Activated CD8-positive, alpha-beta memory T cell treated with anti-CD3 and anti-CD28 coated beads, Interleukin-2, amount 50 U/mL, for 1 hour (primary cell): ENCODE results near the gene POU3F3.

Experiments used
- DNase-seq: peaks from one replicate; pipeline ENCODE4 v3.0.0-alpha.2; 2020; ENCODE audit errors: extremely low read depth

The POU3F3 gene

DNA sequence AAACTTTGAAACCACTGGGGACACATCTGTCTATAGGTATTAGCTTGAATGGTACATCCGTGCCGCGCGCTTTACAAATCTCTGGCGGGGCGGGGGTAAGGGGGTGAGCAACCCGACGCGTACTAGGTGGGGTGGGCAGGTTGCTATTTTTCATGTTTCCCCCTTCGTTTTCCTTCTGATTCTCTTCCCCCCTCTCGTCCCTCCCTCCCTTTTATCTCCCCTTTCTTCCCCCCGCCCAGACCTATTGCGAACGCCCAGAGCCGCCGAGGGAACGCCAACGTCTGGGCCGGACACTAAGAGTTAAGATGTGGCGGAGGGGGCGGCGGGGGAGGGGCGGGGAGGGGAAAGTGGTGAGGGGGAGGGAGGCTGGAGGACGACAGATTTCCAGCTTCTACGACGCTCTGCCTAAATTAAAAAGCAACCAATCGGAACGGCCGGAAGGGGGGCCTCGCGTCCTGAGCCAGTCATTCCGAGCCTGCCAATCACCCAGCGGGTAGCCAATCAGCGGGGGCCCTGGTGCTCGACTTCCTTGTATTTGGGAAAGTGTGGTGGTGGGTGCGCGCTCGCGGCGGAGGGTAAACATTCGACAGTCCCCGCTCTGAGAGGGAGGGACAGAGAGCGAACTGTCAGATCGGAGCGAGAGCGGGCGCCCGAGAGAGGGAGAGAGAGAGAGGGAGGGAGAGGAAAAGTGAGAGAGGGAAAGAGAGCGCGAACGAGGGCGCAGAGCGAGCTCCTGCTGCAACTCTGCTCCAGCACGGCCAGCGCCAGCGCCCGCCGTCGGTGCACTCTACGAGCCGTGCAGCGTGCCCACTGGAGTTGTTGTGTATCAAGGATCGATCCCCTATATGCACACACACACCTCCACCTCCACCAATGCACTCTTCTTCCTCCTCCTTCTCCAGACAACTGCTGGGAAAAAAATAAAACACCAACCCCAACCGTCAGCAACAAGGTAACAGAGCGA is at the start of gene POU3F3:
Gene POU3F3 (plus strand): TSS at position 582 of the 964 bp plus-strand sequence. CDS start 1,396 bp downstream, outside the sequence.
- DNase-seq, result no peak

GRCh38 chr2:104804148-104804890 is 49.6 kb upstream of the POU3F3 start:
- no peak for DNase-seq

GRCh38 chr2:104812286-104812685 is 41.6 kb upstream of the POU3F3 start:
- DNase-seq, result no peak

- DNase-seq, result no peak
Measured at GRCh38 chr2:104816143-104816542, 37.8 kb upstream of the POU3F3 start.

DNA sequence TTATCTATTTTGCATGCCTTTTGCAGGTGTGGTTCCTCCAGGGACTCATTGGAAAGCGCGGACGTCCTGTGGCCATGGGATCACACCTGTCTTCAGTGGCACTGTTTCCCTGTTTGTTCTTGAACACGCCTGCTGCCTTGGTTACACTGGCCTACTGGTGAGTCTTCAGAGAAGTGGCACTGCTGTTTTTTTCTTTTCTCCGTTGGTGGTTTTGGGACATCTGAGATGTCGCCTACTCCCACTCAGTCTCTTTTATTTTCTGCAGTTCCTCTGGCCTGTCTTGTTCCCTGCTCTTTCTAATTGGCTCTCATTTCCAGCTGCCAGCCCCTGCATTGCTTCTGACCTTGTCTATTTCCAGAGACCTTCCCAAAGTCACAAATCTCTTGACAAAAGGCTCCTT is 35.7 kb upstream of the POU3F3 start:
- no peak for DNase-seq

- DNase-seq, result no peak
Measured at GRCh38 chr2:104820126-104820525, 33.8 kb upstream of the POU3F3 start.

DNA sequence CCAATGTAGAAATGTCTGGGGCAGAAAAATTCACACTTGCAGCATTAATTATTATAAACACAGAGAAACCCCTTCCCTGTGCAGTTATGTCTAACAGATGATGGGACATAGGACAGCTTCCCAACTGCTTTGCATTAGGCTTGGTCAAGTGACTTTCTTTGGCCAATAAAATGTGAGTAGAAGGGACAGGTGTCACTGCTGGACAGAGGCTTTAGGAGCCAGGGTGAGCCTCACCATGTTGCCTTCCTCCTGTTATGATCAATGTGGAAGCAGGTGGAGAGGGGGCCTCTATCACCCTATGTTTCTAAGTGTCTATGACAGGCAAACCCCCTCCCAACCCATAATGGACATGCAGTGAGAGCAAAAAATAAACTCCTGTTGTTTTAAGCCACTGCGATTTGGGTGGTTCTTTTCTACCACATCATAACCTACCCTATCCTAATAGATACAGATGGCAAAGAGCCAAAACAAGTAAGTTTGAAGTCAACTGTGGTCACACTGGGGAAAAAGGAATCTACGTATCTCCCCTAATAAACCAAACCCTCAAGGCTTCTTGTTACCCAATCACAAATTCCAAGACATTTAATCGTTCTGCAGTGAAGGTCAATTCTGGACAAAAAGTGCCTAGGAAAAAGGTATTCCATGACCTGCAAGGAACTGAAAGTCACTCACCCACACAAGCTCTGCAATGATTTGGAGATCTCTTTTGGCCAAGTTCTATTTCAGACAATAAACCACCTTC is 28.6 kb upstream of the POU3F3 start:
- DNase-seq, result no peak

GRCh38 chr2:104826016-104826415 is 27.9 kb upstream of the POU3F3 start:
- no peak for DNase-seq

GRCh38 chr2:104831742-104832141 is 22.2 kb upstream of the POU3F3 start:
- DNase-seq, result no peak

GRCh38 chr2:104834431-104835153 is 19.3 kb upstream of the POU3F3 start:
- DNase-seq, result no peak

DNA sequence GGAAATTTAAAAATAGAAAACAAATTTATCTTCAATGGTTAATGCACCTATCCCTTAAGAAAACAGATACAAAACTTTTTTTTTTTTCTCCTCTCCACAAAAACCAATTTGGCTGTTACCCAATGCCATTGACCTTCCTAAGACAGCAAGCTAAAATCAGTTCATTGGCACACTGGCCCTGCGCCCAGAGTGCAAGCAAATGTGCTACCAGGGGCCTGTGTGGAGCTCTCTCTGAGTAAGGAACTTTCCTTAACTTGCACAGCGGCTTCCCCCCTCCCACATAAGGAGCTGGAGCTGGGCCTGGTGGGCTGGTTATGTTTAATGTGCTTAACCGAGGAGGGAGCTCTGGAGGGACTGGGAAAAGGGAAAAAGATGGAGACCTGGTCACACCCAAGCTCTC is 17.6 kb upstream of the POU3F3 start:
- DNase-seq, result no peak

- no peak for DNase-seq
Measured at GRCh38 chr2:104836841-104837240, 17.1 kb upstream of the POU3F3 start.

DNA sequence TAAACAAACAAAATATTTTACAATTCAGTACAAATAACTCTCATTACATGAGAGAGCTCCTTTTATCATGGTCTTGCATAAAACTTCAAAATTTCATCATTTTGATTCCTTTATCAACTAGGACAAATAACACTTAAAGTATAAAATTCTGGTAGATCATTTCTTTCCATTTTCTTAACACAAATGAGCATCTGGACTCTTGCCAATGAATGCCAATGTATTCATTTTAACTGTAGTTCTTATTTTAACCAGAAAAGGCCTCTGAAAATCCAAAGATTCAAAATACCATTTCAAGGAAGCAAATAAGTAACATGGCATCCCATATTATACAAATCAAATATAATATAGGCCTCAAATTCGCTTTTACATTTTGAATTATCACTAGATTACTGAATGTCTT is 13.8 kb upstream of the POU3F3 start:
- no peak for DNase-seq

DNA sequence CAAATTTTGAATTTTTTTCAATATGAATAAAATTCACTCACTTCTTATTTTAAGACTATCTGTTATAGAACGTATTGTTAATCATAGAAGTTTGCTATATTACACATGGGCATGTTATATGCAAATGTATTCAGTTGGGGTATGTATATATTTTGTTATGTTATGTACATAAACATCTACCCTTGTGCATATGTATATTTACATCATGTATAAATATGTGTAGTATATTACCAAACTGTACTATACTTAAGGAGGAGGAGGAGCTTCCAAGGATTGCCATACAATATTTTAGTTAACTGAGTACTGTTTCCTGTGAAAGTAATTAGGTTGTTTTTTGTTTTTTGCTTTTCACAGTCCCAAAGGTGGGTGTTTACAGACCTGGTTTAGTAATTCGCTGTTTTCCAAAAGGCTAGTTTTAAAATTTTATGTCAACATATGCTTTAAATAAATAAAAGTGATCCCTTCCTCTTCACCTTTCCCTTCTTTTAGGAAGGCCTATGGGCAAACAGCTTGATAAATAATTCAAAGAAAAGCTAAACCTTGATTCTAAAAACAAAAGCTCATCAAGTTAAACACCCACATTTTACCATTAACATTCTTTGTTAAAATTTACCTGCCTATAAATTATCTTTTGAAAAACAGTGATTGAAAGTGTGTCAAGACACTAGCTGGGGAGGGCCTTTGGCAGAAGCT is 12.9 kb upstream of the POU3F3 start:
- DNase-seq, result no peak

DNA sequence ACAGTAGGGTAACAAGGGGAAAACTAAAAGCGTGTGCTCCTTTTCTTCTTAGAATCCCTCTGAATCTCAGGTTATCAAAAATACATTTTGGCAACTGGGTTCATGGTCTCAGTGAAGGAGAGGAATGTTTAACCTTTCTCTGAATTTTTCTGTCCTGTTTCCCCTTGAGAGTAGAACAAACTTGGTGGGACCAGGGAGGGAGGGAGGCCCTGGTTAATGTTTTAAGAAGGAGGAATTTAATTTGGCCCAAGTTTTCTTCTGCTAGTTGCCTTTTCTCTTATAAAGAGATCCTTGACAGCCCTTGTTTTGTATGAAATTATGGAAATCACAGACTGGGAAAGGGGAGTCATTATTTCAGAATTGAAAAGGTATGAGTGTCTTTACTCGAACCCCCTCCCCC is 12.2 kb upstream of the POU3F3 start:
- DNase-seq, result no peak

GRCh38 chr2:104844807-104845551 is 8.9 kb upstream of the POU3F3 start:
- DNase-seq, result no peak

DNA sequence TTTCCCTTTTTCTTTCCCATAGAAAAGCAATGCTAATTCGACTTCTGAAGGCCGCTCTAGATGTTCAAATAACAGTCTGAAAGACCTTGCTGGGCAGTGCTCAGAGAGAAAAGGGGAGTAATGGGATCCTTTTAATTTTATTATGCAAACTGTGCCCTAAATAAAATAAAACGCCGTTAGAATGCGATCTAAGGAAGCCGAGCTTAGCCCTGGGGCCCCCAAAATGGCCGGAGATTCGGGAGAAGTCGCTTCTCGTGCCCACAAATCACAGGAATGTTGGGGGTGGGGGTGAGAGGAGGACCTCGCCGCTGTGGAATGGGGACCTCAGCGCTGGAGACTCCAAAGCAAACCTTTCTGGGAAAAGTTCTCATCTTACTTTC is 8.4 kb upstream of the POU3F3 start:
- no peak for DNase-seq

GRCh38 chr2:104845946-104846785 is 7.7 kb upstream of the POU3F3 start:
- DNase-seq, result no peak
